ENCODE results near the gene SLC6A11. TPM values are rescaled to one million over a fixed set of nuclear protein-coding genes. Genes with fewer than 3 reads are reported as not detected.
A peak's percentile ranks its signal among the peaks of the same experiment; 100 is the strongest.

SLC6A11 gene
- total and polyA plus RNA-seq, 2 of the 13 experiments (the other 11 are each of a cell fraction or from before 2014, with no cell fraction given), result 17.9 to 34.5 TPM

DNA sequence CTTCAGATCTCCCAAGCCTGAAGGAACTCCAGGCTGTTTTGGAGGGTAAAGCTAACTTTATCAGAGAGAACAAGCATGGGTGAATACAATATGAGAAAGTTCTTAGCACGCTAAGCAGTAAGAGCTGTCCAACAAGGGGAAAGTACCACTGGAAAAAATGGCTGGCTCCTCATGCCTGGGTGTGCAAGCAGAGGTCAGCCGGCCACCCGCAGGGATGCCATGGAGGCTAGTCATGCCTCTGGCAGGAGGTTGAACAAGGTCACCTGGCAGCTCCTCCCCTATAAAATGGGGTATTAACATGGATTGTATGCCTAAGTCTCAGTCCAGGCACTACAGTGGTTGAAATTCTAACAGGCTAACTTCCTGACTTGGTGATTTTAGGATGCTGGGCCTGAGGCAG lies 101.1 kb downstream of the SLC6A11 start (continued):
- TF ChIP-seq, protein P1, sequence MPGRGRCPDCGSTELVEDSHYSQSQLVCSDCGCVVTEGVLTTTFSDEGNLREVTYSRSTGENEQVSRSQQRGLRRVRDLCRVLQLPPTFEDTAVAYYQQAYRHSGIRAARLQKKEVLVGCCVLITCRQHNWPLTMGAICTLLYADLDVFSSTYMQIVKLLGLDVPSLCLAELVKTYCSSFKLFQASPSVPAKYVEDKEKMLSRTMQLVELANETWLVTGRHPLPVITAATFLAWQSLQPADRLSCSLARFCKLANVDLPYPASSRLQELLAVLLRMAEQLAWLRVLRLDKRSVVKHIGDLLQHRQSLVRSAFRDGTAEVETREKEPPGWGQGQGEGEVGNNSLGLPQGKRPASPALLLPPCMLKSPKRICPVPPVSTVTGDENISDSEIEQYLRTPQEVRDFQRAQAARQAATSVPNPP (CRISPR knock-in tag; IDR thresholded peaks at IDR 0.05), result no peak
- TF ChIP-seq ZNF879 (CRISPR knock-in tag; IDR thresholded peaks at IDR 0.05), result no peak
- TF ChIP-seq, protein P2, sequence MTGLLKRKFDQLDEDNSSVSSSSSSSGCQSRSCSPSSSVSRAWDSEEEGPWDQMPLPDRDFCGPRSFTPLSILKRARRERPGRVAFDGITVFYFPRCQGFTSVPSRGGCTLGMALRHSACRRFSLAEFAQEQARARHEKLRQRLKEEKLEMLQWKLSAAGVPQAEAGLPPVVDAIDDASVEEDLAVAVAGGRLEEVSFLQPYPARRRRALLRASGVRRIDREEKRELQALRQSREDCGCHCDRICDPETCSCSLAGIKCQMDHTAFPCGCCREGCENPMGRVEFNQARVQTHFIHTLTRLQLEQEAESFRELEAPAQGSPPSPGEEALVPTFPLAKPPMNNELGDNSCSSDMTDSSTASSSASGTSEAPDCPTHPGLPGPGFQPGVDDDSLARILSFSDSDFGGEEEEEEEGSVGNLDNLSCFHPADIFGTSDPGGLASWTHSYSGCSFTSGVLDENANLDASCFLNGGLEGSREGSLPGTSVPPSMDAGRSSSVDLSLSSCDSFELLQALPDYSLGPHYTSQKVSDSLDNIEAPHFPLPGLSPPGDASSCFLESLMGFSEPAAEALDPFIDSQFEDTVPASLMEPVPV (CRISPR knock-in tag; IDR thresholded peaks at IDR 0.05), result no peak
- TF ChIP-seq ERF (CRISPR knock-in tag; IDR thresholded peaks at IDR 0.05), result no peak
- no peak for TF ChIP-seq SCMH1 (CRISPR knock-in tag; IDR thresholded peaks at IDR 0.05; ENCODE audit: borderline replicate concordance)
- no peak for TF ChIP-seq LRRFIP1 (CRISPR knock-in tag; conservative IDR thresholded peaks at IDR 0.05)

GRCh38 chr3:10918011-10918410 lies 102.0 kb downstream of the SLC6A11 start:
- in situ Hi-C loops (cut with HindIII; ENCODE audit: extremely low pct_ligation_motif_present, low pct_unique_long_range_greater_than_20kb), result no loop called here
- Histone ChIP-seq H3K4me1 (ENCODE audit: insufficient read depth, low read length) (no peaks in the 10 kb centered on the region), H3K4me3 (replicated peaks in 1 of 3; ENCODE audit: insufficient read depth in 1 of 3, low read depth in 2 of 3, low read length in 3 of 3) (no peak overlapping the region), H3K4me2 (ENCODE audit: low read depth, low read length) (no peak overlapping the region), H3K27me3 (ENCODE audit: control insufficient read depth in 1 of 2, insufficient read depth in 2 of 2, low read length in 2 of 2) (no peaks in the 10 kb centered on the region), H3K9ac (ENCODE audit: insufficient read depth, low read depth, low read length) (no peak overlapping the region), H2AFZ (ENCODE audit: low read length) (no peak overlapping the region), H3K27ac (ENCODE audit: extremely low read length, insufficient read depth, low read length) (no peak overlapping the region), H3K36me3 (replicated peaks in 1 of 2; ENCODE audit: control insufficient read depth in 1 of 2, insufficient read depth in 2 of 2, low read length in 2 of 2) (peaks cover 3 to 25% of the 10 kb centered on the region in 2 experiments; a peak in 4 of 5 replicates), H4K20me1 (ENCODE audit: insufficient read depth, low read length) (no peaks in the 10 kb centered on the region), H3K9me3 (ENCODE audit: low read length) (no peaks in the 10 kb centered on the region), H3K79me2 (ENCODE audit: insufficient read depth, low read length) (no peaks in the 10 kb centered on the region)
- ChIA-PET POLR2A (no interaction called here), CTCF (ENCODE audit: low intra/inter-chr PET ratio, low total read pairs) (no interaction called here)
- 70% methylated on average over 11 of the region's 11 CpGs for WGBS (ENCODE audit: low lambda C conversion rate)
- no peak for DNase-seq (ENCODE audit: low spot score)
- intact Hi-C loops (cut with micrococcal nuclease; ENCODE audit: unreplicated experiment), result no loop called here
- BruUV-seq (replicated peaks), result no TSS peak
- FAIRE-seq, result no peak
- ATAC-seq, result no peak
- TF ChIP-seq ZNF768 (CRISPR knock-in tag; IDR thresholded peaks at IDR 0.05) (peak; percentile 92), ATF1 (CRISPR knock-in tag; IDR thresholded peaks at IDR 0.05) (no peak)

Measured in HepG2 (cell line).